ENCODE measurements around the gene RFFL.

GRCh38 chr17:35011671-35012216 lies 51.8 kb downstream of the RFFL start:
- TF ChIP-seq, protein P1, sequence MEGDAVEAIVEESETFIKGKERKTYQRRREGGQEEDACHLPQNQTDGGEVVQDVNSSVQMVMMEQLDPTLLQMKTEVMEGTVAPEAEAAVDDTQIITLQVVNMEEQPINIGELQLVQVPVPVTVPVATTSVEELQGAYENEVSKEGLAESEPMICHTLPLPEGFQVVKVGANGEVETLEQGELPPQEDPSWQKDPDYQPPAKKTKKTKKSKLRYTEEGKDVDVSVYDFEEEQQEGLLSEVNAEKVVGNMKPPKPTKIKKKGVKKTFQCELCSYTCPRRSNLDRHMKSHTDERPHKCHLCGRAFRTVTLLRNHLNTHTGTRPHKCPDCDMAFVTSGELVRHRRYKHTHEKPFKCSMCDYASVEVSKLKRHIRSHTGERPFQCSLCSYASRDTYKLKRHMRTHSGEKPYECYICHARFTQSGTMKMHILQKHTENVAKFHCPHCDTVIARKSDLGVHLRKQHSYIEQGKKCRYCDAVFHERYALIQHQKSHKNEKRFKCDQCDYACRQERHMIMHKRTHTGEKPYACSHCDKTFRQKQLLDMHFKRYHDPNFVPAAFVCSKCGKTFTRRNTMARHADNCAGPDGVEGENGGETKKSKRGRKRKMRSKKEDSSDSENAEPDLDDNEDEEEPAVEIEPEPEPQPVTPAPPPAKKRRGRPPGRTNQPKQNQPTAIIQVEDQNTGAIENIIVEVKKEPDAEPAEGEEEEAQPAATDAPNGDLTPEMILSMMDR (IDR thresholded peaks at IDR 0.05), result no peak
- no peak for TF ChIP-seq EP300 (IDR thresholded peaks at IDR 0.05)
